CD4-positive, alpha-beta T cell (primary cell): ENCODE measurements around the gene ADGRV1. TPM values are rescaled to one million over a fixed set of nuclear protein-coding genes. Genes with fewer than 3 reads are reported as not detected.

Experiments
- ATAC-seq: fragments of 200-7000 bp; cut with Tn5 transposase; one replicate; pipeline ENCODE4 v1.10.0; 2022; ENCODE audit warnings: mild to moderate bottlenecking; ENCODE audit not compliant: poor library complexity
- CTCF ChIA-PET: fragments of 350-600 bp; sonication (Branson Sonifier 250); formaldehyde crosslinking; loops from one replicate; lab custom pipeline; 2021; ENCODE audit warnings: antibody characterized with exemption, inconsistent platforms; lab: Charles Lee
- POLR2A ChIA-PET: fragments of 350-600 bp; sonication (Branson Sonifier 250); formaldehyde crosslinking; loops from one replicate; lab custom pipeline; 2021; ENCODE audit warnings: antibody characterized with exemption, inconsistent platforms; lab: Charles Lee
- DNase-seq, 14 experiments: peaks; one replicate each; pipeline ENCODE4 v3.0.0-alpha.2; 2013 to 2020; ENCODE audit warnings: mixed read lengths in 2 of 14
- H3K27ac ChIP-seq, 2 donors: one replicate each; pipeline versions ENCODE4 v1.5.1 to v1.7.0; 2013; ENCODE audit warnings: low read length in 2 of 2, low read depth in 1 of 2, mild to moderate bottlenecking in 1 of 2
- H3K27me3 ChIP-seq, 2 experiments: 1 replicate in 1 of 2; 2 replicates in 1 of 2; pipeline versions ENCODE4 v1.6.1 to v1.7.0; 2013; ENCODE audit warnings: low read length in 2 of 2, control low read depth in 1 of 2, mild to moderate bottlenecking in 1 of 2, moderate library complexity in 1 of 2; ENCODE audit not compliant: insufficient read depth in 2 of 2, control insufficient read depth in 1 of 2
- H3K36me3 ChIP-seq: one replicate; pipeline ENCODE4 v1.6.1; 2013; ENCODE audit warnings: low read length, control low read depth; ENCODE audit not compliant: insufficient read depth
- H3K4me1 ChIP-seq: one replicate; pipeline ENCODE4 v1.6.1; 2013; ENCODE audit warnings: low read length, control low read depth; ENCODE audit not compliant: insufficient read depth
- H3K4me3 ChIP-seq: one replicate; pipeline ENCODE4 v1.5.1; 2013; ENCODE audit warnings: mild to moderate bottlenecking, low read length, moderate library complexity
- H3K9me3 ChIP-seq, 2 experiments: 1 replicate in 1 of 2; 2 replicates in 1 of 2; pipeline versions ENCODE4 v1.6.1 to v1.7.0; 2013; ENCODE audit warnings: low read length in 2 of 2, mild to moderate bottlenecking in 2 of 2, control low read depth in 1 of 2, moderate library complexity in 1 of 2; ENCODE audit not compliant: control insufficient read depth in 1 of 2, insufficient read depth in 1 of 2
- H3K27ac Mint-ChIP-seq: one replicate; pipeline ENCODE4 v1.8.0; 2020; ENCODE audit warnings: mixed read lengths
- H3K27me3 Mint-ChIP-seq: one replicate; pipeline ENCODE4 v1.8.0; 2021; ENCODE audit warnings: mixed read lengths
- H3K36me3 Mint-ChIP-seq: one replicate; pipeline ENCODE4 v1.8.0; 2021; ENCODE audit warnings: low read depth, mixed read lengths
- H3K4me1 Mint-ChIP-seq: one replicate; pipeline ENCODE4 v1.8.0; 2021; ENCODE audit warnings: low read depth, mixed read lengths
- H3K4me3 Mint-ChIP-seq: one replicate; pipeline ENCODE4 v1.8.0; 2020; ENCODE audit warnings: mild to moderate bottlenecking, mixed read lengths
- H3K9me3 Mint-ChIP-seq: one replicate; pipeline ENCODE4 v1.8.0; 2020; ENCODE audit warnings: mixed read lengths
- CTCF ChIP-seq: fragments of 200-600 bp; IDR thresholded peaks from one replicate; pipeline ENCODE4 v1.8.0; 2022; ENCODE audit warnings: antibody characterized with exemption, mild to moderate bottlenecking
- intact Hi-C, 2 experiments: fragments of 100-400 bp; cut with DNase I in 1 of 2; cut with micrococcal nuclease in 1 of 2; formaldehyde crosslinking; loops; one replicate each; pipeline versions ENCODE4 v1.15.1 to v1.9.0; 2023 to 2025; cut with DNase I, micrococcal nuclease
- total RNA-seq, 174 experiments: library from RNA in 2 of 174; stranded (reverse) in 2 of 174; gene quantifications; one replicate each; pipeline ENCODE4 v1.2.3 and lab custom pipeline; 2021 to 2026

ADGRV1 gene
- total RNA-seq, 2 experiments from 2014 or later, result 0.81 to 1.2 TPM

- Mint-ChIP-seq H3K4me1 (no peaks in the 10 kb centered on the region), H3K4me3 (no peak overlapping the region), H3K27ac (no peak overlapping the region), H3K36me3 (no peaks in the 10 kb centered on the region), H3K9me3 (no peaks in the 10 kb centered on the region), H3K27me3 (peaks cover 3% of the 10 kb centered on the region)
- no peaks in the 10 kb centered on the region for H3K36me3 ChIP-seq
- intact Hi-C loops, result no loop called here
- H3K4me1 ChIP-seq, result no peaks in the 10 kb centered on the region
- H3K4me3 ChIP-seq, result no peak overlapping the region
- DNase-seq (no peak), ATAC-seq (no peak)
- ChIA-PET POLR2A (no interaction called here), CTCF (no interaction called here)
- no peaks in the 10 kb centered on the region for H3K9me3 ChIP-seq
- no peak for TF ChIP-seq CTCF
- no peaks in the 10 kb centered on the region for H3K27me3 ChIP-seq
- H3K27ac ChIP-seq, result no peak overlapping the region
Measured at GRCh38 chr5:90642706-90643229, 84.2 kb downstream of the ADGRV1 start.

GRCh38 chr5:90644132-90644531 lies 85.5 kb downstream of the ADGRV1 start:
- no peaks in the 10 kb centered on the region for H3K4me1 ChIP-seq
- H3K4me1 Mint-ChIP-seq, result no peaks in the 10 kb centered on the region
- no peak overlapping the region for H3K4me3 ChIP-seq
- ChIA-PET POLR2A (no interaction called here), CTCF (no interaction called here)
- H3K36me3 ChIP-seq, result no peaks in the 10 kb centered on the region
- no peaks in the 10 kb centered on the region for H3K9me3 ChIP-seq
- no peaks in the 10 kb centered on the region for H3K9me3 Mint-ChIP-seq
- H3K27me3 Mint-ChIP-seq, result peaks cover 3% of the 10 kb centered on the region
- intact Hi-C loops, result no loop called here
- H3K27me3 ChIP-seq, result no peaks in the 10 kb centered on the region
- H3K36me3 Mint-ChIP-seq, result no peaks in the 10 kb centered on the region
- H3K27ac ChIP-seq, result no peak overlapping the region
- DNase-seq (no peak), ATAC-seq (no peak)
- TF ChIP-seq CTCF, result no peak
- H3K27ac Mint-ChIP-seq, result no peak overlapping the region
- H3K4me3 Mint-ChIP-seq, result no peak overlapping the region

- Histone ChIP-seq H3K27ac (no peak overlapping the region), H3K36me3 (no peaks in the 10 kb centered on the region), H3K27me3 (no peaks in the 10 kb centered on the region), H3K9me3 (no peaks in the 10 kb centered on the region), H3K4me3 (no peak overlapping the region), H3K4me1 (no peaks in the 10 kb centered on the region)
- Mint-ChIP-seq H3K36me3 (no peaks in the 10 kb centered on the region), H3K4me3 (no peak overlapping the region), H3K27me3 (peaks cover 3% of the 10 kb centered on the region), H3K9me3 (no peaks in the 10 kb centered on the region), H3K4me1 (no peaks in the 10 kb centered on the region), H3K27ac (no peak overlapping the region)
- no peak for TF ChIP-seq CTCF
- POLR2A ChIA-PET, result no interaction called here
- CTCF ChIA-PET, result no interaction called here
- no peak for DNase-seq
- intact Hi-C loops, result no loop called here
- ATAC-seq, result no peak
Measured at GRCh38 chr5:90645024-90645610, 86.5 kb downstream of the ADGRV1 start.
